Measurements from ENCODE around the gene UCHL5.
"Not testable (repeated sequence)": the region's sequence is repeated elsewhere in the genome, so short reads cannot be mapped to it uniquely, and the experiment has no call there.

Gene UCHL5

GRCh38 chr1:193066606-193067005, 7.4 kb upstream of the UCHL5 start:
- Histone ChIP-seq H3K36me3 (ENCODE audit: control insufficient read depth in 2 of 2, insufficient read depth in 2 of 2, low read length in 2 of 2) (peaks cover 0 to 4% of the 10 kb centered on the region in 2 donors), H3K9me3 (ENCODE audit: control insufficient read depth in 2 of 2, low read length in 2 of 2) (no peaks in the 10 kb centered on the region), H3K27me3 (ENCODE audit: control insufficient read depth in 2 of 2, insufficient read depth in 2 of 2, low read length in 2 of 2) (no peaks in the 10 kb centered on the region), H3K27ac (ENCODE audit: low read depth in 2 of 2, low read length in 2 of 2) (no peak overlapping the region), H3K4me3 (ENCODE audit: low read length in 2 of 2) (no peak overlapping the region), H3K4me1 (ENCODE audit: control insufficient read depth in 2 of 2, insufficient read depth in 2 of 2, low read length in 2 of 2) (peaks cover 0 to 2% of the 10 kb centered on the region in 2 donors), H3K9ac (ENCODE audit: low read depth in 1 of 2, low read length in 2 of 2) (no peak overlapping the region)

GRCh38 chr1:193065954-193066353, 6.8 kb upstream of the UCHL5 start:
- H3K4me3 ChIP-seq (ENCODE audit: low read length in 2 of 2), result no peak overlapping the region
- H3K4me1 ChIP-seq (ENCODE audit: control insufficient read depth in 2 of 2, insufficient read depth in 2 of 2, low read length in 2 of 2), result peaks cover 2% of the 10 kb centered on the region in 2 donors

GRCh38 chr1:193062698-193063463, 3.7 kb upstream of the UCHL5 start:
- peaks cover 9 to 18% of the 10 kb centered on the region in 2 donors for H3K4me1 ChIP-seq (ENCODE audit: control insufficient read depth in 2 of 2, insufficient read depth in 2 of 2, low read length in 2 of 2)
- no peak overlapping the region for H3K27ac ChIP-seq (ENCODE audit: low read depth in 2 of 2, low read length in 2 of 2)
- H3K4me3 ChIP-seq (ENCODE audit: low read length in 2 of 2), result no peak overlapping the region
- H3K9ac ChIP-seq (ENCODE audit: low read depth in 1 of 2, low read length in 2 of 2), result no peak overlapping the region
- no peaks in the 10 kb centered on the region for H3K36me3 ChIP-seq (ENCODE audit: control insufficient read depth in 2 of 2, insufficient read depth in 2 of 2, low read length in 2 of 2)
- H3K9me3 ChIP-seq (ENCODE audit: control insufficient read depth in 2 of 2, low read length in 2 of 2), result no peaks in the 10 kb centered on the region
- no peaks in the 10 kb centered on the region for H3K27me3 ChIP-seq (ENCODE audit: control insufficient read depth in 2 of 2, insufficient read depth in 2 of 2, low read length in 2 of 2)

More at GRCh38 chr1:193065954-193066353, 6.8 kb upstream of the UCHL5 start:
- Histone ChIP-seq H3K9me3 (ENCODE audit: control insufficient read depth in 2 of 2, low read length in 2 of 2) (no peaks in the 10 kb centered on the region), H3K27ac (ENCODE audit: low read depth in 2 of 2, low read length in 2 of 2) (no peak overlapping the region), H3K9ac (ENCODE audit: low read depth in 1 of 2, low read length in 2 of 2) (no peak overlapping the region), H3K27me3 (ENCODE audit: control insufficient read depth in 2 of 2, insufficient read depth in 2 of 2, low read length in 2 of 2) (no peaks in the 10 kb centered on the region), H3K36me3 (ENCODE audit: control insufficient read depth in 2 of 2, insufficient read depth in 2 of 2, low read length in 2 of 2) (peaks cover 0 to 4% of the 10 kb centered on the region in 2 donors)

DNA sequence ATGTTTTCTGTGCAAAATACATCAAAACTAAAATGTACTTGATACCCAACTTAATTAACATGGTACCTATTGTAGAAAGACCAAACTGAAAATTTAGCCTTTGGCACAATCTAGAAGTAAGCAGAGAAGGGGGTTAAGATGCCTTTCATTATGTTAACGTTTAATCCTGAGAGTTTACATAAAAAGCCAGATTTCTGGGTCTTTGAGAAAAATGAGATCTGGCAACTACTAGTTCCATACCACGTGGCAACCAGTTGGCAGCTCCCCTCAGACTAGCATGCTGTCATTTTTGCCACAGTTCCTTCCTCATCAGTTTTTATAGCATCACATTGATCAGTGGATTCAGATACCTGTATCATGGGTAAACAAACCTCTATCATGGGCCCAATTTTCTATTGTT, 1.8 kb upstream of the UCHL5 start:
- Histone ChIP-seq H3K36me3 (ENCODE audit: control insufficient read depth in 2 of 2, insufficient read depth in 2 of 2, low read length in 2 of 2) (no peaks in the 10 kb centered on the region), H3K27ac (ENCODE audit: low read depth in 2 of 2, low read length in 2 of 2) (no peak overlapping the region), H3K9me3 (ENCODE audit: control insufficient read depth in 2 of 2, low read length in 2 of 2) (no peaks in the 10 kb centered on the region), H3K4me3 (ENCODE audit: low read length in 2 of 2) (peak overlapping the region in 1 of 2 donors; percentile 97), H3K4me1 (ENCODE audit: control insufficient read depth in 2 of 2, insufficient read depth in 2 of 2, low read length in 2 of 2) (peaks cover 9 to 18% of the 10 kb centered on the region in 2 donors), H3K9ac (ENCODE audit: low read depth in 1 of 2, low read length in 2 of 2) (peak overlapping the region; percentile 93 to 96), H3K27me3 (ENCODE audit: control insufficient read depth in 2 of 2, insufficient read depth in 2 of 2, low read length in 2 of 2) (no peaks in the 10 kb centered on the region)

DNA sequence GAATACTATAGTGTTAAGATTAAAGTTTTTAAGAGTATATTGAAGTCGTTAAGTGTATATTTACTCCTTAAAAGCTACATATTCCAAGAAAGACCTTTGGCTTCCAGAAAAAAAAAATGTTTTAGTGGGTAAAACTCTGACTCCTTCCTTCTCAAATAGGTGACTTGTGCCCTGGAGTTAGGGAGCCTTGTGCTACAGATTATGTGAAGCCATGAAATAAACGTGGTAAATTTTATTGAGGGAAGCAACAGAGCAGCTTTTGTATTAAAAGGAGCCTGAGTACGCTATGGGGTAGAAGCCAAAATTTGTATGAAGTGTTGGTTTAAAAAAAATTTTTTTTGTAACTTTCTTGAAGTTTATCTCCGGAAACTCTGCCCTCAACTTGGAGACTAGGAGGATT, 1.2 kb upstream of the UCHL5 start:
- Histone ChIP-seq H3K4me1 (ENCODE audit: control insufficient read depth in 2 of 2, insufficient read depth in 2 of 2, low read length in 2 of 2) (peaks cover 9 to 18% of the 10 kb centered on the region in 2 donors), H3K27me3 (ENCODE audit: control insufficient read depth in 2 of 2, insufficient read depth in 2 of 2, low read length in 2 of 2) (no peaks in the 10 kb centered on the region), H3K27ac (ENCODE audit: low read depth in 2 of 2, low read length in 2 of 2) (peak overlapping the region; percentile 97), H3K36me3 (ENCODE audit: control insufficient read depth in 2 of 2, insufficient read depth in 2 of 2, low read length in 2 of 2) (no peaks in the 10 kb centered on the region), H3K4me3 (ENCODE audit: low read length in 2 of 2) (peak overlapping the region; percentile 90 to 97), H3K9ac (ENCODE audit: low read depth in 1 of 2, low read length in 2 of 2) (peak overlapping the region; percentile 93 to 96), H3K9me3 (ENCODE audit: control insufficient read depth in 2 of 2, low read length in 2 of 2) (no peaks in the 10 kb centered on the region)

DNA sequence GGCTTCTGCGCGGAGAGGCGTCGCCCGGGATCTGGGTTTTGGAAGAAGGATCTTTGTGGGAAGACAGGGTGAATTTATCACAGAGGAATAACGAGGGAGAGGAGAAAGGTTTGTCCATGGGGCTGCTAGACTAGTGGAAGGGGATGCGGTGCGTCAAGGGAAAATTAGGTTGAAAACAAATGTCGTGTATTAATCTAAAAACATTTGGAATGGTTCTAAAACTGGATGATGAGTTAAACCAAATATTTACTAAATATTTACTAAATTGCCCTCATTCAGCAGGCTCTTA, 899 bp upstream of the UCHL5 start:
- Histone ChIP-seq H3K9me3 (ENCODE audit: control insufficient read depth in 2 of 2, low read length in 2 of 2) (no peaks in the 10 kb centered on the region), H3K27me3 (ENCODE audit: control insufficient read depth in 2 of 2, insufficient read depth in 2 of 2, low read length in 2 of 2) (no peaks in the 10 kb centered on the region), H3K27ac (ENCODE audit: low read depth in 2 of 2, low read length in 2 of 2) (peak overlapping the region; percentile 97), H3K9ac (ENCODE audit: low read depth in 1 of 2, low read length in 2 of 2) (peak overlapping the region; percentile 93 to 96), H3K4me3 (ENCODE audit: low read length in 2 of 2) (peak overlapping the region; percentile 90 to 97), H3K4me1 (ENCODE audit: control insufficient read depth in 2 of 2, insufficient read depth in 2 of 2, low read length in 2 of 2) (peaks cover 9 to 19% of the 10 kb centered on the region in 2 donors), H3K36me3 (ENCODE audit: control insufficient read depth in 2 of 2, insufficient read depth in 2 of 2, low read length in 2 of 2) (no peaks in the 10 kb centered on the region)

GRCh38 chr1:193058529-193059281, 455 bp downstream of the UCHL5 start:
- Histone ChIP-seq H3K9me3 (ENCODE audit: control insufficient read depth in 2 of 2, low read length in 2 of 2) (no peaks in the 10 kb centered on the region), H3K9ac (ENCODE audit: low read depth in 1 of 2, low read length in 2 of 2) (peak overlapping the region; percentile 93 to 96), H3K27me3 (ENCODE audit: control insufficient read depth in 2 of 2, insufficient read depth in 2 of 2, low read length in 2 of 2) (no peaks in the 10 kb centered on the region), H3K4me1 (ENCODE audit: control insufficient read depth in 2 of 2, insufficient read depth in 2 of 2, low read length in 2 of 2) (peaks cover 9 to 23% of the 10 kb centered on the region in 2 donors), H3K36me3 (ENCODE audit: control insufficient read depth in 2 of 2, insufficient read depth in 2 of 2, low read length in 2 of 2) (no peaks in the 10 kb centered on the region), H3K4me3 (ENCODE audit: low read length in 2 of 2) (peak overlapping the region; percentile 90 to 97), H3K27ac (ENCODE audit: low read depth in 2 of 2, low read length in 2 of 2) (peak overlapping the region; percentile 97)

GRCh38 chr1:193054169-193054675, 4.9 kb downstream of the UCHL5 start:
- no peak overlapping the region for H3K9ac ChIP-seq (ENCODE audit: low read depth in 1 of 2, low read length in 2 of 2)
- no peaks in the 10 kb centered on the region for H3K9me3 ChIP-seq (ENCODE audit: control insufficient read depth in 2 of 2, low read length in 2 of 2)
- no peaks in the 10 kb centered on the region for H3K27me3 ChIP-seq (ENCODE audit: control insufficient read depth in 2 of 2, insufficient read depth in 2 of 2, low read length in 2 of 2)
- H3K27ac ChIP-seq (ENCODE audit: low read depth in 2 of 2, low read length in 2 of 2), result no peak overlapping the region
- H3K4me3 ChIP-seq (ENCODE audit: low read length in 2 of 2), result no peak overlapping the region
- peaks cover 3 to 15% of the 10 kb centered on the region in 2 donors for H3K4me1 ChIP-seq (ENCODE audit: control insufficient read depth in 2 of 2, insufficient read depth in 2 of 2, low read length in 2 of 2)
- peaks cover 3 to 6% of the 10 kb centered on the region in 2 donors for H3K36me3 ChIP-seq (ENCODE audit: control insufficient read depth in 2 of 2, insufficient read depth in 2 of 2, low read length in 2 of 2)

GRCh38 chr1:193048913-193049312, 10.2 kb downstream of the UCHL5 start:
- H3K27ac ChIP-seq (ENCODE audit: low read depth in 2 of 2, low read length in 2 of 2); H3K9me3 ChIP-seq (ENCODE audit: control insufficient read depth in 2 of 2, low read length in 2 of 2); H3K4me1 ChIP-seq (ENCODE audit: control insufficient read depth in 2 of 2, insufficient read depth in 2 of 2, low read length in 2 of 2); H3K9ac ChIP-seq (ENCODE audit: low read depth in 1 of 2, low read length in 2 of 2); H3K4me3 ChIP-seq (ENCODE audit: low read length in 2 of 2); H3K27me3 ChIP-seq (ENCODE audit: control insufficient read depth in 2 of 2, insufficient read depth in 2 of 2, low read length in 2 of 2): not testable (repeated sequence)
- peaks cover 12 to 21% of the 10 kb centered on the region in 2 donors for H3K36me3 ChIP-seq (ENCODE audit: control insufficient read depth in 2 of 2, insufficient read depth in 2 of 2, low read length in 2 of 2)
